IMR-90 (cell line): ENCODE data around the gene MASP2.

Experiments
- BHLHE40 ChIP-seq: fragments of 150-350 bp; IDR thresholded peaks from 2 replicates; pipeline ENCODE4 v1.6.1; 2016; ENCODE audit warnings: mild to moderate bottlenecking, low read depth, low read length
- CEBPB ChIP-seq: IDR thresholded peaks from 2 replicates; pipeline ENCODE4 v1.6.1; 2012; ENCODE audit warnings: low read depth, low read length, improper control_type of control experiment
- CTCF ChIP-seq: conservative IDR thresholded peaks from 2 replicates; pipeline ENCODE4 v1.5.1; 2012; ENCODE audit warnings: mild to moderate bottlenecking, low read depth, low read length, improper control_type of control experiment
- MAFK ChIP-seq: IDR thresholded peaks from 2 replicates; pipeline ENCODE4 v1.6.1; 2012; ENCODE audit warnings: low read depth, low read length, improper control_type of control experiment
- RAD21 ChIP-seq: IDR thresholded peaks from 2 replicates; pipeline ENCODE4 v1.6.1; 2012; ENCODE audit warnings: low read length, improper control_type of control experiment
- SMC3 ChIP-seq: fragments of 150-350 bp; IDR thresholded peaks from 2 replicates; pipeline ENCODE4 v1.6.1; 2016; ENCODE audit warnings: low read depth, mild to moderate bottlenecking, antibody characterized with exemption, low read length, moderate library complexity
- USF2 ChIP-seq: fragments of 150-350 bp; IDR thresholded peaks from 2 replicates; pipeline ENCODE4 v1.6.1; 2017; ENCODE audit warnings: mild to moderate bottlenecking, antibody characterized with exemption, low read length, low read depth

GRCh38 chr1:11059968-11060830 lies 13.2 kb upstream of the MASP2 start, which contains the start of gene SRM:
- TF ChIP-seq RAD21 = no peak
- peak; percentile 43 for TF ChIP-seq CTCF
- TF ChIP-seq MAFK = no peak
- TF ChIP-seq USF2 = peak; percentile 92
- no peak for TF ChIP-seq SMC3
- no peak; the same call in 1 of the 2 replicates for TF ChIP-seq BHLHE40
- TF ChIP-seq CEBPB = no peak
